Liver (tissue), 9 donors: ENCODE results near the gene NUPR1. TPM values are rescaled to one million over a fixed set of nuclear protein-coding genes. Genes with fewer than 3 reads are reported as not detected.

Experiments used
- DNase-seq: peaks from one replicate; pipeline ENCODE4 v3.0.0-alpha.2; 2017; ENCODE audit warnings: low spot score
- H3K27ac ChIP-seq, 2 donors: one replicate each; pipeline ENCODE4 v1.7.0; 2013; ENCODE audit warnings: inconsistent platforms in 2 of 2, low read length in 2 of 2, control low read depth in 1 of 2, low read depth in 1 of 2, mild to moderate bottlenecking in 1 of 2
- H3K27me3 ChIP-seq, 4 donors: one replicate each; pipeline versions ENCODE4 v1.6.1 to v1.7.0; 2013; ENCODE audit warnings: low read length in 3 of 4, inconsistent platforms in 1 of 4, mild to moderate bottlenecking in 1 of 4, moderate library complexity in 1 of 4; ENCODE audit not compliant: control insufficient read depth in 4 of 4, insufficient read depth in 4 of 4
- H3K36me3 ChIP-seq, 4 donors: one replicate each; pipeline versions ENCODE4 v1.6.1 to v1.7.0; 2013; ENCODE audit warnings: low read length in 3 of 4, mild to moderate bottlenecking in 3 of 4, low read depth in 1 of 4, moderate library complexity in 1 of 4; ENCODE audit not compliant: control insufficient read depth in 4 of 4, insufficient read depth in 3 of 4
- H3K4me1 ChIP-seq, 4 donors: one replicate each; pipeline versions ENCODE4 v1.6.1 to v1.7.0; 2013; ENCODE audit warnings: low read length in 3 of 4, mild to moderate bottlenecking in 3 of 4, moderate library complexity in 1 of 4; ENCODE audit not compliant: control insufficient read depth in 4 of 4, insufficient read depth in 4 of 4
- H3K4me3 ChIP-seq, 3 donors: one replicate each; pipeline versions ENCODE4 v1.6.1 to v1.7.0; 2013; ENCODE audit warnings: low read length in 3 of 3, control low read depth in 1 of 3, low read depth in 1 of 3, mild to moderate bottlenecking in 1 of 3
- H3K9ac ChIP-seq, 2 donors: one replicate each; pipeline ENCODE4 v1.7.0; 2013; ENCODE audit warnings: low read length in 2 of 2, mild to moderate bottlenecking in 2 of 2, moderate library complexity in 2 of 2, control low read depth in 1 of 2, low read depth in 1 of 2
- H3K9me3 ChIP-seq, 4 donors: one replicate each; pipeline versions ENCODE4 v1.6.1 to v1.7.0; 2013; ENCODE audit warnings: low read length in 3 of 4; ENCODE audit not compliant: control insufficient read depth in 4 of 4
- ATF3 ChIP-seq: IDR thresholded peaks from 2 replicates; pipeline ENCODE4 v1.6.1; 2016; ENCODE audit warnings: antibody characterized with exemption
- CTCF ChIP-seq: fragments of 150-350 bp; IDR thresholded peaks from 2 replicates; pipeline ENCODE4 v1.5.1; 2017; ENCODE audit warnings: improper control_type of control experiment, low read depth, low read length; ENCODE audit not compliant: missing input control
- EGR1 ChIP-seq, 2 donors: IDR thresholded peaks; 2 replicates each; pipeline ENCODE4 v1.6.1; 2016 to 2018; ENCODE audit warnings: antibody characterized with exemption in 2 of 2, low read depth in 2 of 2
- FOXA1 ChIP-seq: IDR thresholded peaks from 2 replicates; pipeline ENCODE4 v1.6.1; 2016; ENCODE audit warnings: antibody characterized with exemption
- FOXA2 ChIP-seq: IDR thresholded peaks from 2 replicates; pipeline ENCODE4 v1.6.1; 2016; ENCODE audit warnings: antibody characterized with exemption
- GABPA ChIP-seq, 2 donors: IDR thresholded peaks in 1 of 2; conservative IDR thresholded peaks in 1 of 2; 2 replicates each; pipeline ENCODE4 v1.6.1; 2016; ENCODE audit warnings: antibody characterized with exemption in 2 of 2, mild to moderate bottlenecking in 1 of 2, moderate library complexity in 1 of 2
- HNF4A ChIP-seq, 2 donors: conservative IDR thresholded peaks; 2 replicates each; pipeline ENCODE4 v1.6.1; 2016; ENCODE audit warnings: antibody characterized with exemption in 2 of 2, mild to moderate bottlenecking in 2 of 2
- JUND ChIP-seq, 2 donors: IDR thresholded peaks; 2 replicates each; pipeline ENCODE4 v1.6.1; 2016; ENCODE audit warnings: antibody characterized with exemption in 2 of 2
- MAX ChIP-seq: IDR thresholded peaks from 2 replicates; pipeline ENCODE4 v1.6.1; 2016; ENCODE audit warnings: antibody characterized with exemption
- NR2F2 ChIP-seq: IDR thresholded peaks from 2 replicates; pipeline ENCODE4 v1.6.1; 2016; ENCODE audit warnings: antibody characterized with exemption
- RAD21 ChIP-seq, 2 donors: IDR thresholded peaks; 2 replicates each; pipeline ENCODE4 v1.6.1; 2016; ENCODE audit warnings: antibody characterized with exemption in 2 of 2, mild to moderate bottlenecking in 2 of 2
- REST ChIP-seq: IDR thresholded peaks from 2 replicates; pipeline ENCODE4 v1.6.1; 2016; ENCODE audit warnings: antibody characterized with exemption, mild to moderate bottlenecking
- RXRA ChIP-seq, 2 donors: IDR thresholded peaks; 2 replicates each; pipeline ENCODE4 v1.6.1; 2017 to 2018; ENCODE audit warnings: antibody characterized with exemption in 2 of 2, mild to moderate bottlenecking in 1 of 2
- SP1 ChIP-seq: IDR thresholded peaks from 2 replicates; pipeline ENCODE4 v1.6.1; 2018; ENCODE audit warnings: antibody characterized with exemption, mild to moderate bottlenecking
- YY1 ChIP-seq: IDR thresholded peaks from 2 replicates; pipeline ENCODE4 v1.6.1; 2016; ENCODE audit warnings: antibody characterized with exemption, mild to moderate bottlenecking
- ZBTB33 ChIP-seq: IDR thresholded peaks from 2 replicates; pipeline ENCODE4 v1.6.1; 2016; ENCODE audit warnings: antibody characterized with exemption
- WGBS: extraction: QIAGEN DNeasy Blood & Tissue Kit; methylation state at CpG from one replicate; pipeline ENCODE4 v1.1.7; 2013; 5-methylcytosine and 5-hydroxymethylcytosine counted together
- polyA plus RNA-seq, 2 donors: library from polyadenylated mRNA; stranded (reverse) in 1 of 2; unstranded in 1 of 2; fragments of 200-250 nt in 1 of 2; fragments of >200 nt in 1 of 2; fragmentation: Nextera tagmentation in 1 of 2; extraction: Ambion mirVana in 1 of 2; gene quantifications; one replicate each; pipeline versions ENCODE4 v1.2.1 to v1.2.3, GENCODE V29; 2013 to 2015
- total RNA-seq, 2 donors: library from RNA; depleted of rRNA; stranded (reverse); fragments of >200 nt; gene quantifications; one replicate each; pipeline ENCODE4 v1.2.3, GENCODE V29; 2014
- donor health status: healthy.
- donor health status: healthy.
- donor health status: healthy.
- donor health status: healthy.
- donor health status: healthy.

NUPR1 gene
- total and polyA plus RNA-seq, 4 donors = 10.9 to 305 (median 62.6) TPM

GRCh38 chr16:28505489-28506137 lies 33.2 kb downstream of the NUPR1 start:
- Histone ChIP-seq H3K36me3 (peaks cover 0 to 13% (median 6%) of the 10 kb centered on the region in 4 donors), H3K4me1 (peaks cover 12 to 28% (median 23%) of the 10 kb centered on the region in 4 donors), H3K9ac (no peak overlapping the region), H3K27me3 (no peaks in the 10 kb centered on the region), H3K9me3 (no peaks in the 10 kb centered on the region), H3K27ac (peak overlapping the region; percentile 15 to 61), H3K4me3 (no peak overlapping the region)
- DNase-seq = no peak
- 38% methylated on average over 14 of the region's 14 CpGs for WGBS
- TF ChIP-seq RAD21 (IDR thresholded peaks at IDR 0.05) (peak in 1 of 2 donors; percentile 38), YY1 (peak; percentile 14), GABPA (IDR thresholded peaks at IDR 0.05 in 1 of 2, conservative IDR thresholded peaks at IDR 0.05 in 1 of 2) (no peak), MAX (no peak), RXRA (IDR thresholded peaks at IDR 0.05) (peak; percentile 18 to 45), REST (no peak), SP1 (peak; percentile 44), NR2F2 (peak; percentile 19), FOXA1 (no peak), HNF4A (conservative IDR thresholded peaks at IDR 0.05) (peak; percentile 48 to 58), JUND (IDR thresholded peaks at IDR 0.05) (no peak)

GRCh38 chr16:28504707-28505404 lies 33.9 kb downstream of the NUPR1 start:
- peaks cover 0 to 18% (median 9%) of the 10 kb centered on the region in 4 donors for H3K36me3 ChIP-seq
- TF ChIP-seq ZBTB33 (no peak), EGR1 (IDR thresholded peaks at IDR 0.05; ENCODE audit: low read depth in 2 of 2) (no peak), CTCF (no peak), FOXA1 (no peak), FOXA2 (no peak), JUND (IDR thresholded peaks at IDR 0.05) (no peak), YY1 (no peak), MAX (no peak), ATF3 (no peak), SP1 (no peak)
- peaks cover 12 to 28% (median 23%) of the 10 kb centered on the region in 4 donors for H3K4me1 ChIP-seq
- H3K9ac ChIP-seq = no peak overlapping the region
- H3K27me3 ChIP-seq = no peaks in the 10 kb centered on the region
- 46% methylated on average over 8 of the region's 8 CpGs for WGBS
- H3K4me3 ChIP-seq = no peak overlapping the region
- no peak for DNase-seq
- peak overlapping the region in 1 of 2 donors; percentile 50 for H3K27ac ChIP-seq
- no peaks in the 10 kb centered on the region for H3K9me3 ChIP-seq
